ENCODE measurements around the gene WIPF2.
A peak's percentile ranks its signal among the peaks of the same experiment; 100 is the strongest.
"Not testable (repeated sequence)": the region's sequence is repeated elsewhere in the genome, so short reads cannot be mapped to it uniquely, and the experiment has no call there.

The WIPF2 gene

GRCh38 chr17:40209404-40210093, 9.6 kb upstream of the WIPF2 start:
- peaks cover under 1% of the 10 kb centered on the region for H3K27me3 Mint-ChIP-seq (ENCODE audit: low read depth)
- H3K9me3 Mint-ChIP-seq: no peaks in the 10 kb centered on the region
- no peak overlapping the region for H3K27ac Mint-ChIP-seq

GRCh38 chr17:40213914-40214313, 5.2 kb upstream of the WIPF2 start:
- not testable (repeated sequence) for DNase-seq (ENCODE audit: low spot score); H3K27ac Mint-ChIP-seq; H3K27me3 Mint-ChIP-seq (ENCODE audit: low read depth); H3K9me3 Mint-ChIP-seq; H3K4me3 Mint-ChIP-seq; H3K36me3 Mint-ChIP-seq (ENCODE audit: low read depth); H3K4me1 Mint-ChIP-seq (ENCODE audit: low read depth)

More at GRCh38 chr17:40209404-40210093, 9.6 kb upstream of the WIPF2 start:
- no peak for DNase-seq (ENCODE audit: low spot score)
- Mint-ChIP-seq H3K36me3 (ENCODE audit: low read depth) (no peaks in the 10 kb centered on the region), H3K4me1 (ENCODE audit: low read depth) (no peaks in the 10 kb centered on the region), H3K4me3 (no peak overlapping the region)

- H3K27me3 Mint-ChIP-seq (ENCODE audit: low read depth): no peaks in the 10 kb centered on the region
- H3K36me3 Mint-ChIP-seq (ENCODE audit: low read depth): peaks cover 2% of the 10 kb centered on the region
- H3K9me3 Mint-ChIP-seq: no peaks in the 10 kb centered on the region
- peaks cover 17% of the 10 kb centered on the region for H3K4me1 Mint-ChIP-seq (ENCODE audit: low read depth)
- H3K27ac Mint-ChIP-seq: peak overlapping the region; percentile 100
- DNase-seq (ENCODE audit: low spot score): peak; percentile 4
- peak overlapping the region; percentile 91 for H3K4me3 Mint-ChIP-seq
These were observed 931 bp upstream of the WIPF2 start for GRCh38 chr17:40218006-40218739.

- Mint-ChIP-seq H3K4me1 (ENCODE audit: low read depth) (peaks cover 22% of the 10 kb centered on the region), H3K27me3 (ENCODE audit: low read depth) (no peaks in the 10 kb centered on the region)
These were observed 662 bp downstream of the WIPF2 start for GRCh38 chr17:40219594-40220338.

GRCh38 chr17:40224718-40225550, 5.8 kb downstream of the WIPF2 start:
- peaks cover 16% of the 10 kb centered on the region for H3K36me3 Mint-ChIP-seq (ENCODE audit: low read depth)
- no peak overlapping the region for H3K4me3 Mint-ChIP-seq

More at GRCh38 chr17:40219594-40220338, 662 bp downstream of the WIPF2 start:
- peak; percentile 33 for DNase-seq (ENCODE audit: low spot score)
- Mint-ChIP-seq H3K27ac (peak overlapping the region; percentile 85), H3K4me3 (peak overlapping the region; percentile 91), H3K36me3 (ENCODE audit: low read depth) (peaks cover 5% of the 10 kb centered on the region), H3K9me3 (no peaks in the 10 kb centered on the region)

GRCh38 chr17:40229146-40229545, 10.0 kb downstream of the WIPF2 start:
- not testable (repeated sequence) for H3K27ac Mint-ChIP-seq; H3K4me3 Mint-ChIP-seq; DNase-seq (ENCODE audit: low spot score); H3K27me3 Mint-ChIP-seq (ENCODE audit: low read depth); H3K9me3 Mint-ChIP-seq
- Mint-ChIP-seq H3K36me3 (ENCODE audit: low read depth) (peaks cover 23% of the 10 kb centered on the region), H3K4me1 (ENCODE audit: low read depth) (peaks cover 11% of the 10 kb centered on the region)

More at GRCh38 chr17:40224718-40225550, 5.8 kb downstream of the WIPF2 start:
- H3K27me3 Mint-ChIP-seq (ENCODE audit: low read depth): no peaks in the 10 kb centered on the region
- no peaks in the 10 kb centered on the region for H3K9me3 Mint-ChIP-seq
- no peak overlapping the region for H3K27ac Mint-ChIP-seq
- DNase-seq (ENCODE audit: low spot score): no peak
- peaks cover 15% of the 10 kb centered on the region for H3K4me1 Mint-ChIP-seq (ENCODE audit: low read depth)

GRCh38 chr17:40230670-40231069, 11.6 kb downstream of the WIPF2 start:
- Mint-ChIP-seq H3K4me1 (ENCODE audit: low read depth) (peaks cover 7% of the 10 kb centered on the region), H3K27ac (no peak overlapping the region), H3K9me3 (no peaks in the 10 kb centered on the region), H3K27me3 (ENCODE audit: low read depth) (no peaks in the 10 kb centered on the region), H3K36me3 (ENCODE audit: low read depth) (peaks cover 24% of the 10 kb centered on the region), H3K4me3 (no peak overlapping the region)
- no peak for DNase-seq (ENCODE audit: low spot score)

- not testable (repeated sequence) for DNase-seq (ENCODE audit: low spot score); H3K9me3 Mint-ChIP-seq; H3K27me3 Mint-ChIP-seq (ENCODE audit: low read depth); H3K4me3 Mint-ChIP-seq; H3K4me1 Mint-ChIP-seq (ENCODE audit: low read depth); H3K27ac Mint-ChIP-seq
- peaks cover 22% of the 10 kb centered on the region for H3K36me3 Mint-ChIP-seq (ENCODE audit: low read depth)
These were observed 12.8 kb downstream of the WIPF2 start for GRCh38 chr17:40231928-40232327.

GRCh38 chr17:40241252-40241834, 22.2 kb downstream of the WIPF2 start:
- H3K36me3 Mint-ChIP-seq (ENCODE audit: low read depth): peaks cover 7% of the 10 kb centered on the region
- no peak overlapping the region for H3K4me3 Mint-ChIP-seq
- H3K9me3 Mint-ChIP-seq: no peaks in the 10 kb centered on the region
- no peak for DNase-seq (ENCODE audit: low spot score)
- peaks cover 7% of the 10 kb centered on the region for H3K4me1 Mint-ChIP-seq (ENCODE audit: low read depth)
- no peaks in the 10 kb centered on the region for H3K27me3 Mint-ChIP-seq (ENCODE audit: low read depth)
- no peak overlapping the region for H3K27ac Mint-ChIP-seq

GRCh38 chr17:40242774-40243173, 23.7 kb downstream of the WIPF2 start:
- Mint-ChIP-seq H3K36me3 (ENCODE audit: low read depth) (peaks cover 7% of the 10 kb centered on the region), H3K9me3 (no peaks in the 10 kb centered on the region), H3K27me3 (ENCODE audit: low read depth) (no peaks in the 10 kb centered on the region), H3K27ac (no peak overlapping the region), H3K4me1 (ENCODE audit: low read depth) (peaks cover 7% of the 10 kb centered on the region), H3K4me3 (no peak overlapping the region)
- no peak for DNase-seq (ENCODE audit: low spot score)

- H3K9me3 Mint-ChIP-seq: no peaks in the 10 kb centered on the region
- peaks cover 7% of the 10 kb centered on the region for H3K4me1 Mint-ChIP-seq (ENCODE audit: low read depth)
- H3K36me3 Mint-ChIP-seq (ENCODE audit: low read depth): peaks cover 6% of the 10 kb centered on the region
- no peak overlapping the region for H3K27ac Mint-ChIP-seq
- H3K27me3 Mint-ChIP-seq (ENCODE audit: low read depth): no peaks in the 10 kb centered on the region
- DNase-seq (ENCODE audit: low spot score): no peak
- no peak overlapping the region for H3K4me3 Mint-ChIP-seq
These were observed 24.7 kb downstream of the WIPF2 start for GRCh38 chr17:40243761-40244160.

- no peak overlapping the region for H3K27ac Mint-ChIP-seq
- no peaks in the 10 kb centered on the region for H3K9me3 Mint-ChIP-seq
- peaks cover 6% of the 10 kb centered on the region for H3K36me3 Mint-ChIP-seq (ENCODE audit: low read depth)
- H3K4me1 Mint-ChIP-seq (ENCODE audit: low read depth): peaks cover 7% of the 10 kb centered on the region
- no peak for DNase-seq (ENCODE audit: low spot score)
- H3K27me3 Mint-ChIP-seq (ENCODE audit: low read depth): no peaks in the 10 kb centered on the region
- H3K4me3 Mint-ChIP-seq: no peak overlapping the region
These were observed 25.2 kb downstream of the WIPF2 start for GRCh38 chr17:40244255-40244654.

GRCh38 chr17:40247926-40248495, 28.9 kb downstream of the WIPF2 start:
- DNase-seq (ENCODE audit: low spot score): no peak
- no peak overlapping the region for H3K4me3 Mint-ChIP-seq
- H3K27me3 Mint-ChIP-seq (ENCODE audit: low read depth): no peaks in the 10 kb centered on the region
- no peaks in the 10 kb centered on the region for H3K9me3 Mint-ChIP-seq
- H3K4me1 Mint-ChIP-seq (ENCODE audit: low read depth): peaks cover 2% of the 10 kb centered on the region
- H3K27ac Mint-ChIP-seq: no peak overlapping the region
- peaks cover 7% of the 10 kb centered on the region for H3K36me3 Mint-ChIP-seq (ENCODE audit: low read depth)
